GM18870 (cell line): ENCODE data around the gene SDF2L1.
"Not testable (repeated sequence)": the region's sequence is repeated elsewhere in the genome, so short reads cannot be mapped to it uniquely, and the experiment has no call there.

ENCODE experiments used
- ATAC-seq: cut with Tn5 transposase; IDR thresholded peaks from one replicate; pipeline ENCODE4 v1.9.1; 2021; ENCODE audit warnings: moderate library complexity; ENCODE audit not compliant: unreplicated experiment

Gene SDF2L1

GRCh38 chr22:21636629-21637218 is 5.4 kb upstream of the SDF2L1 start:
- ATAC-seq, result no peak

GRCh38 chr22:21637450-21637849 is 4.7 kb upstream of the SDF2L1 start:
- not testable (repeated sequence) for ATAC-seq

GRCh38 chr22:21639359-21639758 is 2.7 kb upstream of the SDF2L1 start:
- ATAC-seq, result no peak

GRCh38 chr22:21640810-21641209 is 1.3 kb upstream of the SDF2L1 start:
- no peak for ATAC-seq

GRCh38 chr22:21641417-21641788 is 699 bp upstream of the SDF2L1 start:
- no peak for ATAC-seq

GRCh38 chr22:21642584-21643448 is 714 bp downstream of the SDF2L1 start:
- no peak for ATAC-seq

GRCh38 chr22:21643533-21644357 is 1.6 kb downstream of the SDF2L1 start:
- no peak for ATAC-seq

- ATAC-seq, result not testable (repeated sequence)
These were observed 3.4 kb downstream of the SDF2L1 start for GRCh38 chr22:21645513-21645912.

- no peak for ATAC-seq
These were observed 4.8 kb downstream of the SDF2L1 start for GRCh38 chr22:21646608-21647590.

GRCh38 chr22:21650280-21650679 is 8.2 kb downstream of the SDF2L1 start:
- ATAC-seq, result no peak

- ATAC-seq, result no peak
These were observed 8.9 kb downstream of the SDF2L1 start for GRCh38 chr22:21650823-21651520.

GRCh38 chr22:21651521-21652009 is 9.5 kb downstream of the SDF2L1 start:
- peak; percentile 10 for ATAC-seq

- peak; percentile 78 for ATAC-seq
These were observed 10.0 kb downstream of the SDF2L1 start for GRCh38 chr22:21652010-21652546.

GRCh38 chr22:21652547-21653545 is 10.7 kb downstream of the SDF2L1 start:
- no peak for ATAC-seq

- ATAC-seq, result no peak
These were observed 14.9 kb downstream of the SDF2L1 start for GRCh38 chr22:21657020-21657359.

- ATAC-seq, result no peak
These were observed 15.4 kb downstream of the SDF2L1 start for GRCh38 chr22:21657360-21658032.

- no peak for ATAC-seq
These were observed 17.9 kb downstream of the SDF2L1 start for GRCh38 chr22:21659864-21660525.
